ENCODE data around the gene ZNF609. TPM values are rescaled to one million over a fixed set of nuclear protein-coding genes. Genes with fewer than 3 reads are reported as not detected.
A peak's percentile ranks its signal among the peaks of the same experiment; 100 is the strongest.

ZNF609 gene
- total RNA-seq, 6 experiments from 2014 or later: 19.7 to 22.1 (median 20.4) TPM

- TF ChIP-seq CTCF (IDR thresholded peaks at IDR 0.05): no peak
- Mint-ChIP-seq H3K9me3 (no peaks in the 10 kb centered on the region), H3K27me3 (ENCODE audit: insufficient read depth) (no peaks in the 10 kb centered on the region), H3K4me3 (no peak overlapping the region), H3K4me1 (ENCODE audit: low read depth) (peaks cover 48% of the 10 kb centered on the region), H3K36me3 (ENCODE audit: low read depth) (peaks cover 19% of the 10 kb centered on the region), H3K27ac (peak overlapping the region; percentile 94)
- no peak for DNase-seq
These were observed 40.5 kb downstream of the ZNF609 start for GRCh38 chr15:64500695-64501395.

- Mint-ChIP-seq H3K4me3 (no peak overlapping the region), H3K4me1 (ENCODE audit: low read depth) (peaks cover 43% of the 10 kb centered on the region), H3K9me3 (no peaks in the 10 kb centered on the region), H3K36me3 (ENCODE audit: low read depth) (peaks cover 15% of the 10 kb centered on the region), H3K27ac (peak overlapping the region; percentile 94), H3K27me3 (ENCODE audit: insufficient read depth) (no peaks in the 10 kb centered on the region)
- TF ChIP-seq CTCF (IDR thresholded peaks at IDR 0.05): no peak
- DNase-seq: no peak
These were observed 41.0 kb downstream of the ZNF609 start for GRCh38 chr15:64501396-64501715.

GRCh38 chr15:64502151-64502550 is 41.8 kb downstream of the ZNF609 start:
- peaks cover 15% of the 10 kb centered on the region for H3K36me3 Mint-ChIP-seq (ENCODE audit: low read depth)
- peak overlapping the region; percentile 94 for H3K27ac Mint-ChIP-seq

GRCh38 chr15:64502551-64502950 is 42.2 kb downstream of the ZNF609 start:
- H3K27ac Mint-ChIP-seq: peak overlapping the region; percentile 94
- no peaks in the 10 kb centered on the region for H3K9me3 Mint-ChIP-seq

More at GRCh38 chr15:64502151-64502550, 41.8 kb downstream of the ZNF609 start:
- DNase-seq: no peak
- no peaks in the 10 kb centered on the region for H3K9me3 Mint-ChIP-seq
- H3K4me1 Mint-ChIP-seq (ENCODE audit: low read depth): peaks cover 42% of the 10 kb centered on the region
- TF ChIP-seq CTCF (IDR thresholded peaks at IDR 0.05): no peak
- no peak overlapping the region; the same call in 1 of the 2 replicates for H3K4me3 Mint-ChIP-seq
- H3K27me3 Mint-ChIP-seq (ENCODE audit: insufficient read depth): no peaks in the 10 kb centered on the region

GRCh38 chr15:64503197-64503596 is 42.8 kb downstream of the ZNF609 start:
- Mint-ChIP-seq H3K27me3 (ENCODE audit: insufficient read depth) (no peaks in the 10 kb centered on the region), H3K4me1 (ENCODE audit: low read depth) (peaks cover 50% of the 10 kb centered on the region), H3K9me3 (no peaks in the 10 kb centered on the region), H3K27ac (peak overlapping the region; percentile 94), H3K36me3 (ENCODE audit: low read depth) (peaks cover 15% of the 10 kb centered on the region), H3K4me3 (peak overlapping the region; percentile 57)
- no peak for TF ChIP-seq CTCF (IDR thresholded peaks at IDR 0.05)
- DNase-seq: peak; percentile 57

More at GRCh38 chr15:64502551-64502950, 42.2 kb downstream of the ZNF609 start:
- H3K4me1 Mint-ChIP-seq (ENCODE audit: low read depth): peaks cover 43% of the 10 kb centered on the region
- no peaks in the 10 kb centered on the region for H3K27me3 Mint-ChIP-seq (ENCODE audit: insufficient read depth)
- H3K36me3 Mint-ChIP-seq (ENCODE audit: low read depth): peaks cover 15% of the 10 kb centered on the region
- DNase-seq: peak; percentile 32
- TF ChIP-seq CTCF (IDR thresholded peaks at IDR 0.05): no peak
- H3K4me3 Mint-ChIP-seq: peak overlapping the region; percentile 57

Data from HFFc6 (cell line).